HEK293 (cell line): ENCODE measurements around the gene KLRC4.
A peak's percentile ranks its signal among the peaks of the same experiment; 100 is the strongest.

Experiments
- CTCF ChIA-PET: fragments of 350-600 bp; formaldehyde crosslinking; extraction: SDS; loops from one replicate; lab custom pipeline; 2021; ENCODE audit warnings: antibody characterized with exemption; lab: Yijun Ruan, JAX
- POLR2A ChIA-PET: fragments of 300-600 bp; formaldehyde crosslinking; extraction: SDS; loops from one replicate; lab custom pipeline; 2020; ENCODE audit warnings: antibody characterized with exemption, inconsistent platforms; lab: Yijun Ruan, JAX
- H3K27ac ChIP-seq: fragments of 200-500 bp; sonication (Bioruptor generic); 2 replicates; pipeline ENCODE4 v1.5.1; 2014; ENCODE audit warnings: low read depth, low read length, control low read depth, inconsistent platforms; ENCODE audit errors: extremely low read depth
- H3K36me3 ChIP-seq, 2 experiments: fragments of 200-500 bp in 1 of 2; sonication (Bioruptor generic) in 1 of 2; 1 replicate in 1 of 2; 2 replicates in 1 of 2; pipeline ENCODE4 v1.5.1; 2014 to 2017; ENCODE audit warnings: inconsistent platforms in 2 of 2, low read length in 2 of 2; ENCODE audit not compliant: control insufficient read depth in 2 of 2, insufficient read depth in 1 of 2
- H3K4me1 ChIP-seq: fragments of 200-500 bp; sonication (Bioruptor generic); 2 replicates; pipeline ENCODE4 v1.5.1; 2014; ENCODE audit warnings: mild to moderate bottlenecking, low read length, inconsistent platforms; ENCODE audit not compliant: control insufficient read depth, insufficient read depth
- H3K4me3 ChIP-seq: 2 replicates; pipeline ENCODE4 v1.5.1; 2011; ENCODE audit warnings: low read depth, mild to moderate bottlenecking, control low read depth, low read length, moderate library complexity
- H3K9me3 ChIP-seq: fragments of 200-500 bp; sonication (Bioruptor generic); 2 replicates; pipeline ENCODE4 v1.5.1; 2014; ENCODE audit warnings: low read depth, low read length, inconsistent platforms; ENCODE audit not compliant: control insufficient read depth, insufficient read depth
- BCL11B ChIP-seq: fragments of 450-650 bp; formaldehyde crosslinking; IDR thresholded peaks from 2 replicates; pipeline ENCODE4 v1.5.1; 2016; ENCODE audit warnings: low read depth, missing biosample characterization, missing genetic modification characterization
- BCL6B ChIP-seq: fragments of 450-650 bp; formaldehyde crosslinking; IDR thresholded peaks from 2 replicates; pipeline ENCODE4 v1.5.1; 2017; ENCODE audit warnings: missing biosample characterization, missing genetic modification characterization
- KLF17 ChIP-seq: fragments of 450-650 bp; formaldehyde crosslinking; IDR thresholded peaks from 2 replicates; pipeline ENCODE4 v1.5.1; 2016; ENCODE audit warnings: missing biosample characterization, missing genetic modification characterization
- PRDM1 ChIP-seq: fragments of 450-650 bp; formaldehyde crosslinking; IDR thresholded peaks from 2 replicates; pipeline ENCODE4; 2016; ENCODE audit warnings: missing biosample characterization, missing genetic modification characterization
- SALL2 ChIP-seq: fragments of 450-650 bp; formaldehyde crosslinking; IDR thresholded peaks from 2 replicates; pipeline ENCODE4 v1.5.0; 2017; ENCODE audit warnings: missing biosample characterization, mild to moderate bottlenecking, missing genetic modification characterization, borderline replicate concordance
- ZBTB11 ChIP-seq: fragments of 450-650 bp; formaldehyde crosslinking; conservative IDR thresholded peaks from 2 replicates; pipeline ENCODE4 v1.5.1; 2016; ENCODE audit warnings: low read depth, missing biosample characterization, missing genetic modification characterization
- ZBTB48 ChIP-seq: fragments of 450-650 bp; formaldehyde crosslinking; IDR thresholded peaks from 2 replicates; pipeline ENCODE4 v1.5.1; 2016; ENCODE audit warnings: missing biosample characterization, missing genetic modification characterization
- ZFP3 ChIP-seq: fragments of 450-650 bp; formaldehyde crosslinking; IDR thresholded peaks from 2 replicates; pipeline ENCODE4 v1.5.1; 2016; ENCODE audit warnings: low read depth, missing biosample characterization, missing genetic modification characterization
- ZNF10 ChIP-seq: fragments of 450-650 bp; formaldehyde crosslinking; IDR thresholded peaks from 2 replicates; pipeline ENCODE4 v1.5.1; 2017; ENCODE audit warnings: missing biosample characterization, missing genetic modification characterization
- ZNF132 ChIP-seq: fragments of 450-650 bp; formaldehyde crosslinking; IDR thresholded peaks from 2 replicates; pipeline ENCODE4 v1.5.1; 2017; ENCODE audit warnings: missing biosample characterization, missing genetic modification characterization, borderline replicate concordance
- ZNF146 ChIP-seq: fragments of 450-650 bp; formaldehyde crosslinking; IDR thresholded peaks from 2 replicates; pipeline ENCODE4 v1.5.1; 2016; ENCODE audit warnings: missing biosample characterization, missing genetic modification characterization
- ZNF157 ChIP-seq: fragments of 450-650 bp; formaldehyde crosslinking; IDR thresholded peaks from 2 replicates; pipeline ENCODE4 v1.5.1; 2016; ENCODE audit warnings: missing biosample characterization, missing genetic modification characterization
- ZNF202 ChIP-seq: fragments of 450-650 bp; formaldehyde crosslinking; IDR thresholded peaks from 2 replicates; pipeline ENCODE4 v1.5.1; 2016; ENCODE audit warnings: missing biosample characterization, missing genetic modification characterization, borderline replicate concordance
- ZNF214 ChIP-seq: fragments of 450-650 bp; formaldehyde crosslinking; IDR thresholded peaks from 2 replicates; pipeline ENCODE4 v1.5.1; 2017; ENCODE audit warnings: missing biosample characterization, mild to moderate bottlenecking, missing genetic modification characterization, borderline replicate concordance
- ZNF280C ChIP-seq: fragments of 450-650 bp; formaldehyde crosslinking; IDR thresholded peaks from 2 replicates; pipeline ENCODE4 v1.5.1; 2016; ENCODE audit warnings: missing biosample characterization, missing genetic modification characterization
- ZNF302 ChIP-seq: fragments of 450-650 bp; formaldehyde crosslinking; IDR thresholded peaks from 2 replicates; pipeline ENCODE4 v1.5.1; 2016; ENCODE audit warnings: missing biosample characterization, missing genetic modification characterization, low read depth
- ZNF366 ChIP-seq: fragments of 450-650 bp; formaldehyde crosslinking; conservative IDR thresholded peaks from 2 replicates; pipeline ENCODE4 v1.5.1; 2016; ENCODE audit warnings: missing biosample characterization, missing genetic modification characterization
- ZNF433 ChIP-seq: fragments of 450-650 bp; formaldehyde crosslinking; IDR thresholded peaks from 2 replicates; pipeline ENCODE4 v1.5.1; 2016; ENCODE audit warnings: missing biosample characterization, missing genetic modification characterization, low read depth
- ZNF513 ChIP-seq: fragments of 450-650 bp; IDR thresholded peaks from 2 replicates; pipeline ENCODE4 v1.5.1; 2018; ENCODE audit warnings: missing biosample characterization, missing genetic modification characterization
- ZNF596 ChIP-seq: fragments of 450-650 bp; IDR thresholded peaks from 2 replicates; pipeline ENCODE4 v1.5.0; 2018; ENCODE audit warnings: missing biosample characterization, mild to moderate bottlenecking, missing genetic modification characterization, moderate library complexity
- ZNF600 ChIP-seq: fragments of 450-650 bp; formaldehyde crosslinking; IDR thresholded peaks from 2 replicates; pipeline ENCODE4 v1.5.1; 2016; ENCODE audit warnings: missing biosample characterization, missing genetic modification characterization
- ZNF660 ChIP-seq: fragments of 450-650 bp; IDR thresholded peaks from 2 replicates; pipeline ENCODE4 v1.5.1; 2018; ENCODE audit warnings: missing biosample characterization, mild to moderate bottlenecking, missing genetic modification characterization
- ZNF747 ChIP-seq: fragments of 450-650 bp; formaldehyde crosslinking; IDR thresholded peaks from 2 replicates; pipeline ENCODE4 v1.5.1; 2016; ENCODE audit warnings: missing biosample characterization, missing genetic modification characterization

Gene KLRC4

GRCh38 chr12:10368206-10369171, 41.1 kb downstream of the KLRC4 start:
- TF ChIP-seq ZNF146 (tag by site-specific recombination) (no peak), ZNF433 (tag by site-specific recombination) (no peak), BCL11B (no peak), ZNF157 (tag by site-specific recombination) (no peak), ZNF302 (tag by site-specific recombination) (no peak), ZNF10 (tag by site-specific recombination) (no peak), ZNF202 (tag by site-specific recombination) (no peak), ZNF132 (tag by site-specific recombination) (no peak), ZNF513 (tag by site-specific recombination) (no peak), ZBTB48 (tag by site-specific recombination) (no peak), ZBTB11 (no peak), ZNF660 (tag by site-specific recombination) (no peak), BCL6B (tag by site-specific recombination) (no peak), ZNF214 (tag by site-specific recombination) (no peak), ZNF596 (tag by site-specific recombination) (peak; percentile 60; the same call in 1 of the 2 replicates), ZNF280C (no peak), ZNF366 (tag by site-specific recombination) (0 out of 2 replicates have a peak, but pooled peaks have one; percentile 35), PRDM1 (tag by site-specific recombination) (peak; percentile 94), KLF17 (tag by site-specific recombination) (no peak), SALL2 (tag by site-specific recombination) (no peak), ZNF600 (tag by site-specific recombination) (no peak), ZFP3 (tag by site-specific recombination) (no peak), ZNF747 (tag by site-specific recombination) (no peak)
- H3K4me1 ChIP-seq, result peaks cover 6% of the 10 kb centered on the region
- H3K27ac ChIP-seq, result no peak overlapping the region
- CTCF ChIA-PET, result interaction anchor here (2.3 kb wide), 1 partner anchor 193 kb away, joined by 10 read pairs; no protein-coding TSS in a partner anchor
- POLR2A ChIA-PET, result interaction anchor here (1.0 kb wide), 1 partner anchor 17 kb away, joined by 3 read pairs; no protein-coding TSS in a partner anchor
- no peaks in the 10 kb centered on the region for H3K9me3 ChIP-seq
- H3K36me3 ChIP-seq, result peaks cover 0 to 3% of the 10 kb centered on the region in 2 experiments; a peak in 1 of 3 replicates
- no peak overlapping the region for H3K4me3 ChIP-seq
